ENCODE data around the gene RHOA.

DNA sequence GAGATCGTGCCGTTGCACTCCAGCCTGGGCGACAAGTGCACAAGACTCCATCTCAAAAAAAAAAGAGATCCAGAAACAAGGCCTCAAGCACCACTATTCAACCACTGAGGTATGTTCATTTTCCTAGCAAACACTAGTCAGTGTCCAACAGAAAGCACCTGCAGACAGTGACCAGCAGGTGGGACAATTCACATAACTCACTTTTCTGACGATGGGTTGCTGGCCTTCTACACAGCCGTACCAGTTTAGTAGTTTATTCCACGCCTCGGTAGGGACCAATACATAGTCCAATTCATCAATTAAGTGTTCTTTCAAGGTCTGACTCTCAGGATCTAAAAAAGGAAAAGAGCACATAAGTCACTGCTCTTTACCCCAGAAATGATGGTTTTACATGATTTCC, 84.3 kb downstream of the RHOA start:
- peak; percentile 32 to 42 (median 36) for TF ChIP-seq CTCF (IDR thresholded peaks at IDR 0.05)
- no peak for TF ChIP-seq POLR2A (IDR thresholded peaks at IDR 0.05)

Measured in right lobe of liver (tissue), 4 donors.